NCI-H69 (cell line): Measurements from ENCODE around the gene SLC13A2.
A peak's percentile ranks its signal among the peaks of the same experiment; 100 is the strongest.
"Not testable (repeated sequence)": the region's sequence is repeated elsewhere in the genome, so short reads cannot be mapped to it uniquely, and the experiment has no call there.

ENCODE experiments used
- DNase-seq: peaks from one replicate; lab custom pipeline; 2025; lab: John Stamatoyannopoulos, UW

The SLC13A2 gene

GRCh38 chr17:28473542-28473941 lies at the start of gene SLC13A2:
TSS of gene SLC13A2 (plus strand) at chr17:28473644. CDS start at chr17:28473713, 69 bp downstream.
- no peak for DNase-seq

- DNase-seq = no peak
These were observed 48.2 kb upstream of the SLC13A2 start for GRCh38 chr17:28425206-28425605.

GRCh38 chr17:28426081-28426519 lies 47.3 kb upstream of the SLC13A2 start:
- peak; percentile 64 for DNase-seq

GRCh38 chr17:28427371-28427770 lies 46.1 kb upstream of the SLC13A2 start:
- DNase-seq = peak; percentile 97

GRCh38 chr17:28427982-28428381 lies 45.5 kb upstream of the SLC13A2 start:
- DNase-seq = not testable (repeated sequence)

- DNase-seq = no peak
These were observed 39.7 kb upstream of the SLC13A2 start for GRCh38 chr17:28433721-28434120.

GRCh38 chr17:28434326-28434725 lies 39.1 kb upstream of the SLC13A2 start:
- DNase-seq = not testable (repeated sequence)

- DNase-seq = no peak
These were observed 29.4 kb upstream of the SLC13A2 start for GRCh38 chr17:28443901-28444638.

GRCh38 chr17:28446716-28447395 lies 26.6 kb upstream of the SLC13A2 start:
- peak; percentile 65 for DNase-seq

GRCh38 chr17:28447396-28447760 lies 26.1 kb upstream of the SLC13A2 start:
- DNase-seq = no peak

GRCh38 chr17:28449859-28450258 lies 23.6 kb upstream of the SLC13A2 start:
- no peak for DNase-seq

GRCh38 chr17:28457890-28458289 lies 15.6 kb upstream of the SLC13A2 start:
- no peak for DNase-seq

- not testable (repeated sequence) for DNase-seq
These were observed 14.6 kb upstream of the SLC13A2 start for GRCh38 chr17:28458881-28459280.

- DNase-seq = no peak
These were observed 12.5 kb upstream of the SLC13A2 start for GRCh38 chr17:28460901-28461300.

GRCh38 chr17:28466001-28466400 lies 7.4 kb upstream of the SLC13A2 start:
- DNase-seq = no peak

- no peak for DNase-seq
These were observed 6.9 kb upstream of the SLC13A2 start for GRCh38 chr17:28466521-28467048.

GRCh38 chr17:28467456-28468025 lies 5.9 kb upstream of the SLC13A2 start:
- no peak for DNase-seq

GRCh38 chr17:28468033-28468735 lies 5.3 kb upstream of the SLC13A2 start:
- peak; percentile 26 for DNase-seq

GRCh38 chr17:28468781-28469180 lies 4.7 kb upstream of the SLC13A2 start:
- peak; percentile 48 for DNase-seq

GRCh38 chr17:28469376-28469775 lies 4.1 kb upstream of the SLC13A2 start:
- no peak for DNase-seq

- DNase-seq = no peak
These were observed 3.1 kb upstream of the SLC13A2 start for GRCh38 chr17:28470266-28470913.

- DNase-seq = no peak
These were observed 2.5 kb upstream of the SLC13A2 start for GRCh38 chr17:28470914-28471366.
